Measurements from ENCODE around the gene EFCC1.
A peak's percentile ranks its signal among the peaks of the same experiment; 100 is the strongest.

The EFCC1 gene, protein sequence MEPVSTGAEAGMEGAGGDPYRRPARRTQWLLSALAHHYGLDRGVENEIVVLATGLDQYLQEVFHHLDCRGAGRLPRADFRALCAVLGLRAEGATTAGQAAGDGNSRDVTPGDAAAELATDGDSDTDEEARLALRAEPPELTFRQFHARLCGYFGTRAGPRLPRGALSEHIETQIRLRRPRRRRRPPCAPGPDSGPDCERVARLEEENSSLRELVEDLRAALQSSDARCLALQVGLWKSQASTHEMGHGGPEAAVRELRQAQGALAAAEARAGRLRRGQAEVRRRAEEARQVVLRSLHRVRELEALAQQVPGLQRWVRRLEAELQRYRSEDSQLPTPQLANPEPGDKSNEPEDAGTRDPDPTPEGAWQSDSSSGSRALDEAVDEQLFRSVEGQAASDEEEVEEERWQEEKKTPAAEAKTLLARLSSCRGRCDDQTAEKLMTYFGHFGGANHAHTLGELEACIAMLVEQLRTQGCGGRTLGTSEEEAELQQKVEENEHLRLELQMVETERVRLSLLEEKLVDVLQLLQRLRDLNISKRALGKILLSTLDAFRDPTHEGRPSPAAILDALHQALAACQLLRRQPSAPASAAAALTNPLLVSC

DNA sequence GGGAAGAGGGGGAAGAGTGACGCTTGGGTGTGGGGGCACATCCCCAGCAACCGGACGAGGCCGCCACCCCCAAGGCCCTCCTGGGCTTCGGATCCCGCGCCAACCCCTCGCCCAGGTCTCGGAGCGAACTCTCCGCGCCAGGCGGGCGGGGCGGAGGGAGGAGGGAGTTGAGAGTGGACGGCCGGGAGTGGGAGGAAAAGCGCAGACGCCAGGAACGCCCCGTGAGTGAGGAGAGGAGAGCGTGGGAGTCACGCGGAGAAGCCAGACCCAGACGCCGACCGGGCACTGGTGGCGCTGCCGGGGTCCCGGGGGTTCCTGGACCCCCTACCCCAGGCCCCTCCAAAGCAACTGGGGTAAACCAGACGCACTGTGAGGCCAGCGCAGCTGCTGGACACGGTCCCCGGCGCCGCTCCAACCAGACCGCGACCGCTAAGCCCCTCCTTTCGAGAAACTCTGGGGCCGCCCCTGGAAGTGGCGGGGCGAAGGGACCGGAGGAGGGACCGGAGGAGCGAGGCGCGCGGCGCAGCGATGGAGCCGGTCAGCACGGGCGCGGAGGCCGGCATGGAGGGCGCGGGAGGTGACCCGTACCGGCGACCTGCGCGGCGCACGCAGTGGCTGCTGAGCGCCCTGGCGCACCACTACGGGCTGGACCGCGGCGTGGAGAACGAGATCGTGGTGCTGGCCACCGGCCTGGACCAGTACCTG is at the start of gene EFCC1:
TSS of gene EFCC1 (plus strand) at position 204 of the 705 bp plus-strand sequence. CDS start at position 529, 325 bp downstream.
- peak within 1 kb of the TSS; percentile 14; the same call in 1 of the 2 replicates for H3K4me3 ChIP-seq (ENCODE audit: low read depth, low read length)
- TF ChIP-seq, protein P1, sequence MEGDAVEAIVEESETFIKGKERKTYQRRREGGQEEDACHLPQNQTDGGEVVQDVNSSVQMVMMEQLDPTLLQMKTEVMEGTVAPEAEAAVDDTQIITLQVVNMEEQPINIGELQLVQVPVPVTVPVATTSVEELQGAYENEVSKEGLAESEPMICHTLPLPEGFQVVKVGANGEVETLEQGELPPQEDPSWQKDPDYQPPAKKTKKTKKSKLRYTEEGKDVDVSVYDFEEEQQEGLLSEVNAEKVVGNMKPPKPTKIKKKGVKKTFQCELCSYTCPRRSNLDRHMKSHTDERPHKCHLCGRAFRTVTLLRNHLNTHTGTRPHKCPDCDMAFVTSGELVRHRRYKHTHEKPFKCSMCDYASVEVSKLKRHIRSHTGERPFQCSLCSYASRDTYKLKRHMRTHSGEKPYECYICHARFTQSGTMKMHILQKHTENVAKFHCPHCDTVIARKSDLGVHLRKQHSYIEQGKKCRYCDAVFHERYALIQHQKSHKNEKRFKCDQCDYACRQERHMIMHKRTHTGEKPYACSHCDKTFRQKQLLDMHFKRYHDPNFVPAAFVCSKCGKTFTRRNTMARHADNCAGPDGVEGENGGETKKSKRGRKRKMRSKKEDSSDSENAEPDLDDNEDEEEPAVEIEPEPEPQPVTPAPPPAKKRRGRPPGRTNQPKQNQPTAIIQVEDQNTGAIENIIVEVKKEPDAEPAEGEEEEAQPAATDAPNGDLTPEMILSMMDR (IDR thresholded peaks at IDR 0.05; ENCODE audit: low read depth, low read length): no peak

DNA sequence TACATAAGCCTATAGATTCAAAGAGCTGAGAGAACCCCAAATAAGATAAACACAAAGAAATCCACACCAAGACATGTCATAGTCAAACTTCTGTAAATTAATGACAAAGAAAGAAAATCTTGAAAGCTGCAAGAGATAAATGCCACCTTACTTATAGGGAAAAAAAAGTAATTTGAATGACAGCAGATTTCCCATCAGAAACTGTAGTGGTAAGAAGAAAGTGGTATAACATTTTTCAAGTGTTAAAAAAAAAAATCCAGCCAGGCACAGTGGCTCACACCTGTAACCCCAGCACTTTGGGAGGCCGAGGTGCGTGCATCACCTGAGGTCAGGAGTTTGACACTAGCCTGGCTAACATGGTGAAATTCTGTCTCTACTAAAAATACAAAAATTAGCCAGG is 44.7 kb upstream of the EFCC1 start:
- no peak overlapping the region for H3K4me3 ChIP-seq (ENCODE audit: low read depth, low read length)
- TF ChIP-seq, protein P1 (IDR thresholded peaks at IDR 0.05; ENCODE audit: low read depth, low read length): no peak

DNA sequence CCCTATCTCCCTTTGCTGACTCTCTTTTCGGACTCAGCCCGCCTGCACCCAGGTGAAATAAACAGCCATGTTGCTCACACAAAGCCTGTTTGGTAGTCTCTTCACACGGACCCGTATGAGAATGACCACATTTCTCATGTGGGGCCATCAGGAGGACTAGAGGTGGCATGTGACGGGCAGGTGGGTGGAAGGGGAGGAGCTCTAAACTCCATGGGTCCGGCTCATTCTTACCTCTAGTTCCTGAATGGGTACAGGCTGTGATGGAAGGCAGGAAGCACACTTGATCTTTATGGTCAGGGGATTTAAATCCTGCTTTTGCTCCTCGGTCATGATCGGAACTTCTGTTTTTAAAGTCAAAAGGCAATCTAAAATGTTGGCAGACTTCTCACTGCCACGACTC is 35.8 kb upstream of the EFCC1 start:
- H3K4me3 ChIP-seq (ENCODE audit: low read depth, low read length): no peak overlapping the region
- TF ChIP-seq, protein P1 (IDR thresholded peaks at IDR 0.05; ENCODE audit: low read depth, low read length): no peak

DNA sequence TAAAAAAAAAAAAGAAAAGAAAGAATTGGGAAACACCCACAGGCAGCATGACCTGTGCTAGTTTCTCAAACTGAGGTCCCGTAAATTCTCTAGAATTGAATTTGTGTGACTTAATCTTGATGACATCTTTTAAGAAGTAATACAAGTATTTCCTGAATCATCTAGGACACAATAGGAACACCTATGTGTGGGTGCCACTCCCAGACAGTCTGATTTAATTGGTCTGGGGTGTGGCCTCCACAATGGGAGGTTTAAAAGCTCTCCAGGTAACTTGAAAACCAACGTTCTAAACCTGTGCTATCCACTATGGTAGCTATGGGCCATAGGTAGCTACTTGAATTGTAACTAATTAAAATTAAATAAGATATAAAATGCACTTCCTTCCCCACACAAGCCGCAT is 35.3 kb upstream of the EFCC1 start:
- H3K4me3 ChIP-seq (ENCODE audit: low read depth, low read length): no peak overlapping the region
- TF ChIP-seq, protein P1 (IDR thresholded peaks at IDR 0.05; ENCODE audit: low read depth, low read length): no peak

DNA sequence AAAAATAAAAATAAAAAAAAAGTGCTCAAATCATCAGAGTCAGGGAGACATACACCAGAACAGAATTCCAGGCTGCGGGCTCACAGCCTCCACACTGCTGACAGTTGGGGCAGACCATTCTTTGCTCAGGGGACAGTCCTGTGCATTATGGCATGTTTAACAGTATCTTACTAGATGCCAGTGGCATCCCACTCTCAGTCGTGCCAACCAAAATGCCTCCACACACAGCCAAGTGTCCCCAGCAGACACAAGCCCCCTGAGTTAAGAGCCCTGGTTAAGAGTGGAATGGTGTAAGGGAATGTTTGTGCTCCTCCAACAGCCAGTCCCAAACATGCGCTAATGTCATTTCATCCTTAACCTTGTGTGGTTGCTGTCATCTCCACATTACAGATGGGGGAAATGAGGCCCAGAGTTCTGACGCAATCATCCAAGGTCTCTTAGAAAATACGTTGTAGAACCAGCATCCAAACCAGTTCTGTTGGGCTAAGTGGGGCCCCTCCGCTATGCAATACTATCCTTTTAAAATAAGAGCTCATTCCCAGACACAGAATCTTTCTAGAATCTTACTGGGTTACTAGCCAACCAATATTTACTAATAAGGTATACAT is 33.3 kb upstream of the EFCC1 start:
- TF ChIP-seq, protein P1 (IDR thresholded peaks at IDR 0.05; ENCODE audit: low read depth, low read length): no peak
- H3K4me3 ChIP-seq (ENCODE audit: low read depth, low read length): no peak overlapping the region

DNA sequence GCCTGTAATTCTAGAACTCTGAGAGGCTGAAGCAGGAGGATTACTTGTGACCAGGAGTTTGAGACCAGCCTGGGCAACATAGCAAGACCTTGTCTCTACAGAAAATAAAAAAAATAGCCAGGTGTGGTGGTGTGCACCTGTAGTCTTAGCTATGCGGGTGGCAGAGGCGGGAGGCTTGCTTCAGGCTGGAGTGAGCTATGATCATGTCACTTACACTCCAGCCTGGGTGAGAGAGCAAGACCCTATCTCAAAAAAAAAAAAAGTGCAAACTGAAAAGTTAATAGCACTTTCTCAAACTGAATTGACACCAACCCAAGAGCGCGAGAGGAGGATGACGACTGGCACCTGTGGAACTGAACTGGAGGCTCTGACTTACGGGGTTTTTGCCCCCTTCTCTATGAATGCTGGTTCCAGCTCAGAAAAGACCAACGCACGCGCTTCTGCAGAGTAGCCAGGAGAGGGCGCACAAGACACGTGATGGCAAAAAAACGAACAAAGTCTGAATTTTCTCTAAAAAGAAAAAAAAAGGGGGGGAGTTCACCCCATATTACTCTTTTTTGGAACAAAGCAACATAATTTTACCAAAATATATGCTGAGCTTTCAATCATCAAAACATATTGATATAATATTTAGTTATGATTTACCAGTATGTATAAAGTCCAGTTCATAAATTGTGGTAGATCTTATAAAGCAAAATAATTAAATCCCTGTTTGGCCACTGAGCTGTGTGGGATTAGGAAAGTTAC is 30.9 kb upstream of the EFCC1 start:
- TF ChIP-seq, protein P1 (IDR thresholded peaks at IDR 0.05; ENCODE audit: low read depth, low read length): peak; percentile 77
- no peak overlapping the region for H3K4me3 ChIP-seq (ENCODE audit: low read depth, low read length)

All from WI38 (cell line).